Measurements from ENCODE around the gene MPHOSPH9.

DNA sequence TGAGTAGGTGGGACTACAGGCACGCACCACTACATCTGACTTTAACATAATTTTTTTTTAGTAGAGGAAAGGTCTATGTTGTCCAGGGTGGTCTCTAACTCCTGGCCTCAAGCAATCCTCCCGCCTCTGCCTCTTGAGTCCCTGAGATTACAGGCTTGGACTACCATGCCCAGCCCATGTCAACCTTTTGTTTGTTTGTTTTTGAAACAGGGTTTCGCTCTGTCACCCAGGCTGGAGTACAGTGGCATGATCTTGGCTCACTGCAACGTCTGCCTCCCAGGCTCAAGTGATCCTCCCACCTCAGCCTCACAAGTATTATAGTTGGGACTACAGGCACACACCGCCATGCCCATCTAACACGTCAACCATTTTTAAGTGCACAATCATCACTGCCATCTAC, 111.3 kb downstream of the MPHOSPH9 start:
- TF ChIP-seq, protein P1, sequence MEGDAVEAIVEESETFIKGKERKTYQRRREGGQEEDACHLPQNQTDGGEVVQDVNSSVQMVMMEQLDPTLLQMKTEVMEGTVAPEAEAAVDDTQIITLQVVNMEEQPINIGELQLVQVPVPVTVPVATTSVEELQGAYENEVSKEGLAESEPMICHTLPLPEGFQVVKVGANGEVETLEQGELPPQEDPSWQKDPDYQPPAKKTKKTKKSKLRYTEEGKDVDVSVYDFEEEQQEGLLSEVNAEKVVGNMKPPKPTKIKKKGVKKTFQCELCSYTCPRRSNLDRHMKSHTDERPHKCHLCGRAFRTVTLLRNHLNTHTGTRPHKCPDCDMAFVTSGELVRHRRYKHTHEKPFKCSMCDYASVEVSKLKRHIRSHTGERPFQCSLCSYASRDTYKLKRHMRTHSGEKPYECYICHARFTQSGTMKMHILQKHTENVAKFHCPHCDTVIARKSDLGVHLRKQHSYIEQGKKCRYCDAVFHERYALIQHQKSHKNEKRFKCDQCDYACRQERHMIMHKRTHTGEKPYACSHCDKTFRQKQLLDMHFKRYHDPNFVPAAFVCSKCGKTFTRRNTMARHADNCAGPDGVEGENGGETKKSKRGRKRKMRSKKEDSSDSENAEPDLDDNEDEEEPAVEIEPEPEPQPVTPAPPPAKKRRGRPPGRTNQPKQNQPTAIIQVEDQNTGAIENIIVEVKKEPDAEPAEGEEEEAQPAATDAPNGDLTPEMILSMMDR (IDR thresholded peaks at IDR 0.05), result no peak
- TF ChIP-seq POLR2A (IDR thresholded peaks at IDR 0.05), result no peak

Measured in thyroid gland (tissue), 4 donors.